ENCODE measurements around the gene TRAPPC5.

- TF ChIP-seq, protein P1, sequence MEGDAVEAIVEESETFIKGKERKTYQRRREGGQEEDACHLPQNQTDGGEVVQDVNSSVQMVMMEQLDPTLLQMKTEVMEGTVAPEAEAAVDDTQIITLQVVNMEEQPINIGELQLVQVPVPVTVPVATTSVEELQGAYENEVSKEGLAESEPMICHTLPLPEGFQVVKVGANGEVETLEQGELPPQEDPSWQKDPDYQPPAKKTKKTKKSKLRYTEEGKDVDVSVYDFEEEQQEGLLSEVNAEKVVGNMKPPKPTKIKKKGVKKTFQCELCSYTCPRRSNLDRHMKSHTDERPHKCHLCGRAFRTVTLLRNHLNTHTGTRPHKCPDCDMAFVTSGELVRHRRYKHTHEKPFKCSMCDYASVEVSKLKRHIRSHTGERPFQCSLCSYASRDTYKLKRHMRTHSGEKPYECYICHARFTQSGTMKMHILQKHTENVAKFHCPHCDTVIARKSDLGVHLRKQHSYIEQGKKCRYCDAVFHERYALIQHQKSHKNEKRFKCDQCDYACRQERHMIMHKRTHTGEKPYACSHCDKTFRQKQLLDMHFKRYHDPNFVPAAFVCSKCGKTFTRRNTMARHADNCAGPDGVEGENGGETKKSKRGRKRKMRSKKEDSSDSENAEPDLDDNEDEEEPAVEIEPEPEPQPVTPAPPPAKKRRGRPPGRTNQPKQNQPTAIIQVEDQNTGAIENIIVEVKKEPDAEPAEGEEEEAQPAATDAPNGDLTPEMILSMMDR (IDR thresholded peaks at IDR 0.05), result no peak
- TF ChIP-seq POLR2AphosphoS5 (IDR thresholded peaks at IDR 0.05; ENCODE audit: low read depth, low read length), result no peak
- no peak for TF ChIP-seq MXI1 (IDR thresholded peaks at IDR 0.05; ENCODE audit: low read depth, low read length)
- TF ChIP-seq, protein P2, sequence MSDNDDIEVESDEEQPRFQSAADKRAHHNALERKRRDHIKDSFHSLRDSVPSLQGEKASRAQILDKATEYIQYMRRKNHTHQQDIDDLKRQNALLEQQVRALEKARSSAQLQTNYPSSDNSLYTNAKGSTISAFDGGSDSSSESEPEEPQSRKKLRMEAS (IDR thresholded peaks at IDR 0.05; ENCODE audit: low read depth), result no peak
- no peak for TF ChIP-seq NFIC (IDR thresholded peaks at IDR 0.05; ENCODE audit: borderline replicate concordance)
- no peak for TF ChIP-seq FOXJ3 (CRISPR knock-in tag; IDR thresholded peaks at IDR 0.05)
- no peak for TF ChIP-seq TEAD4 (IDR thresholded peaks at IDR 0.05; ENCODE audit: borderline replicate concordance, insufficient read depth)
- TF ChIP-seq USF1 (IDR thresholded peaks at IDR 0.05; ENCODE audit: borderline replicate concordance, low read depth), result no peak
- TF ChIP-seq PBX3 (IDR thresholded peaks at IDR 0.05), result no peak
- TF ChIP-seq SMC3 (IDR thresholded peaks at IDR 0.05; ENCODE audit: low read depth, low read length), result no peak
- TF ChIP-seq, protein P3, sequence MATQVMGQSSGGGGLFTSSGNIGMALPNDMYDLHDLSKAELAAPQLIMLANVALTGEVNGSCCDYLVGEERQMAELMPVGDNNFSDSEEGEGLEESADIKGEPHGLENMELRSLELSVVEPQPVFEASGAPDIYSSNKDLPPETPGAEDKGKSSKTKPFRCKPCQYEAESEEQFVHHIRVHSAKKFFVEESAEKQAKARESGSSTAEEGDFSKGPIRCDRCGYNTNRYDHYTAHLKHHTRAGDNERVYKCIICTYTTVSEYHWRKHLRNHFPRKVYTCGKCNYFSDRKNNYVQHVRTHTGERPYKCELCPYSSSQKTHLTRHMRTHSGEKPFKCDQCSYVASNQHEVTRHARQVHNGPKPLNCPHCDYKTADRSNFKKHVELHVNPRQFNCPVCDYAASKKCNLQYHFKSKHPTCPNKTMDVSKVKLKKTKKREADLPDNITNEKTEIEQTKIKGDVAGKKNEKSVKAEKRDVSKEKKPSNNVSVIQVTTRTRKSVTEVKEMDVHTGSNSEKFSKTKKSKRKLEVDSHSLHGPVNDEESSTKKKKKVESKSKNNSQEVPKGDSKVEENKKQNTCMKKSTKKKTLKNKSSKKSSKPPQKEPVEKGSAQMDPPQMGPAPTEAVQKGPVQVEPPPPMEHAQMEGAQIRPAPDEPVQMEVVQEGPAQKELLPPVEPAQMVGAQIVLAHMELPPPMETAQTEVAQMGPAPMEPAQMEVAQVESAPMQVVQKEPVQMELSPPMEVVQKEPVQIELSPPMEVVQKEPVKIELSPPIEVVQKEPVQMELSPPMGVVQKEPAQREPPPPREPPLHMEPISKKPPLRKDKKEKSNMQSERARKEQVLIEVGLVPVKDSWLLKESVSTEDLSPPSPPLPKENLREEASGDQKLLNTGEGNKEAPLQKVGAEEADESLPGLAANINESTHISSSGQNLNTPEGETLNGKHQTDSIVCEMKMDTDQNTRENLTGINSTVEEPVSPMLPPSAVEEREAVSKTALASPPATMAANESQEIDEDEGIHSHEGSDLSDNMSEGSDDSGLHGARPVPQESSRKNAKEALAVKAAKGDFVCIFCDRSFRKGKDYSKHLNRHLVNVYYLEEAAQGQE (IDR thresholded peaks at IDR 0.05; ENCODE audit: low read depth, low read length), result no peak
- no peak for TF ChIP-seq JUND (IDR thresholded peaks at IDR 0.05)
Measured at GRCh38 chr19:7705387-7706187, 25.0 kb downstream of the TRAPPC5 start.
